ENCODE results near the gene GPANK1. TPM values are rescaled to one million over a fixed set of nuclear protein-coding genes. Genes with fewer than 3 reads are reported as not detected.

GPANK1 gene
- total and polyA plus RNA-seq, 2 of the 13 experiments (the other 11 are each of a cell fraction or from before 2014, with no cell fraction given), result 15.4 to 22.8 TPM

DNA sequence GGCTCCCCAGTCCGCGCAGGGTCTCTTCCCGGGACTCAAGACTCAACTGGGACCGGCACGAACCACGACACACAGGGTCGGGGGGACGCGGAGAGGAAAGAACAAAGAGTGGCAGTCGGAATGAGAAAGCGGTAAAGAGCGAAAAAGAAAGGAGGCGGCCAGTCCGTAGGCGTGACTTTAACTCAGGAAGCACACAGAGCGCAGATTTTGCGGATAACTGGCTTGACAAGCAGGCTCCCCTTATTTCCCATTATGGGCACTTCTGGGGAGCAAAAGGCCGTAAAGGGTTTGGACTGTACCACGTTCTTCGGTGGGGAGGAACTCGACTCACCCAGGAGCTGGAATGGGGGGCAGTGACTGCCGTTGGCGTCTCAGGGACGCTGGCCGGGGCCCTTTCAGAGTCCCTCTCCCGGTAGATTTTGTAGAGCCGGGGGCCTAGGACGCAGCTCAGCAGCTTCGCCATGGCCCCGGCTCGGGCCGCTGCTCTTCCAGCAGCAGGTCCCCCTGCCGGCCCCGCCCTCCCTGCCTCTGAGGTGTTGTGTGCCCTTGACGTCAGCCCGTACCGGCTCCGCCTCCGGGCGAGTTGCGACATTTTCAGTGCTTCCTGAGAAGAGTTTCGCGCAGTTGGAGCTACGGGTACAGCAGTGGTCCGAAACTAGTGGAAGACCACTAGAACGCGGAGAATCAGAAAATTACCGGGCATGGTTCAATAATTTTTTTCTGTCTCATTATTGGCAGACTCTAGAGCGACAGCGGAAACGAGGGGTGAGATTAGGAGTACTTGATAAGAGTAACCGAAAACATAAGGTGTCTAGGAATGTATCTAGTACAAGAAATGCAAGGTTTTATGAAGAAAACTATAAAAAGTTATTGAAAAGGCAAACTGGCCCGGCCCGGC, 38.3 kb upstream of the GPANK1 start, which contains the start of gene ABHD16A (continued):
- TF ChIP-seq ZNF138 (CRISPR knock-in tag; IDR thresholded peaks at IDR 0.05; ENCODE audit: low read depth) (no peak), ZNF780A (CRISPR knock-in tag; IDR thresholded peaks at IDR 0.05) (no peak), ZNF333 (CRISPR knock-in tag; IDR thresholded peaks at IDR 0.05; ENCODE audit: borderline replicate concordance) (peak; percentile 49; the same call in 1 of the 2 replicates), LCORL (IDR thresholded peaks at IDR 0.05) (no peak), LCORL (CRISPR knock-in tag; IDR thresholded peaks at IDR 0.05) (peak; percentile 76; the same call in 1 of the 2 replicates), ZNF616 (CRISPR knock-in tag; IDR thresholded peaks at IDR 0.05; ENCODE audit: low read depth) (no peak), TAF15 (IDR thresholded peaks at IDR 0.05; ENCODE audit: low read depth, low read length, poor library complexity, severe bottlenecking) (peak; percentile 37), KLF11 (CRISPR knock-in tag; IDR thresholded peaks at IDR 0.05) (no peak; the same call in 1 of the 2 replicates), ZNF34 (CRISPR knock-in tag; IDR thresholded peaks at IDR 0.05; ENCODE audit: borderline replicate concordance) (no peak), TEAD2 (CRISPR knock-in tag; IDR thresholded peaks at IDR 0.05) (no peak), GTF3A (CRISPR knock-in tag; conservative IDR thresholded peaks at IDR 0.05) (no peak), MAFK (conservative IDR thresholded peaks at IDR 0.05 in 1 of 2, IDR thresholded peaks at IDR 0.05 in 1 of 2; ENCODE audit: low read length in 2 of 2) (0 out of 4 replicates have a peak, but pooled peaks of 1 of the 2 experiments have one; percentile 5)
- TF ChIP-seq, protein P1, sequence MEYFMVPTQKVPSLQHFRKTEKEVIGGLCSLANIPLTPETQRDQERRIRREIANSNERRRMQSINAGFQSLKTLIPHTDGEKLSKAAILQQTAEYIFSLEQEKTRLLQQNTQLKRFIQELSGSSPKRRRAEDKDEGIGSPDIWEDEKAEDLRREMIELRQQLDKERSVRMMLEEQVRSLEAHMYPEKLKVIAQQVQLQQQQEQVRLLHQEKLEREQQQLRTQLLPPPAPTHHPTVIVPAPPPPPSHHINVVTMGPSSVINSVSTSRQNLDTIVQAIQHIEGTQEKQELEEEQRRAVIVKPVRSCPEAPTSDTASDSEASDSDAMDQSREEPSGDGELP (IDR thresholded peaks at IDR 0.05; ENCODE audit: borderline replicate concordance, low read depth), result peak; percentile 63
- TF ChIP-seq, protein P2, sequence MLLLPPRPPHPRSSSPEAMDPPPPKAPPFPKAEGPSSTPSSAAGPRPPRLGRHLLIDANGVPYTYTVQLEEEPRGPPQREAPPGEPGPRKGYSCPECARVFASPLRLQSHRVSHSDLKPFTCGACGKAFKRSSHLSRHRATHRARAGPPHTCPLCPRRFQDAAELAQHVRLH (CRISPR knock-in tag; IDR thresholded peaks at IDR 0.05; ENCODE audit: borderline replicate concordance, low read depth), result peak; percentile 81; the same call in 1 of the 2 replicates
- TF ChIP-seq, protein P3, sequence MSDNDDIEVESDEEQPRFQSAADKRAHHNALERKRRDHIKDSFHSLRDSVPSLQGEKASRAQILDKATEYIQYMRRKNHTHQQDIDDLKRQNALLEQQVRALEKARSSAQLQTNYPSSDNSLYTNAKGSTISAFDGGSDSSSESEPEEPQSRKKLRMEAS (IDR thresholded peaks at IDR 0.05), result peak; percentile 41
- TF ChIP-seq, protein P4, sequence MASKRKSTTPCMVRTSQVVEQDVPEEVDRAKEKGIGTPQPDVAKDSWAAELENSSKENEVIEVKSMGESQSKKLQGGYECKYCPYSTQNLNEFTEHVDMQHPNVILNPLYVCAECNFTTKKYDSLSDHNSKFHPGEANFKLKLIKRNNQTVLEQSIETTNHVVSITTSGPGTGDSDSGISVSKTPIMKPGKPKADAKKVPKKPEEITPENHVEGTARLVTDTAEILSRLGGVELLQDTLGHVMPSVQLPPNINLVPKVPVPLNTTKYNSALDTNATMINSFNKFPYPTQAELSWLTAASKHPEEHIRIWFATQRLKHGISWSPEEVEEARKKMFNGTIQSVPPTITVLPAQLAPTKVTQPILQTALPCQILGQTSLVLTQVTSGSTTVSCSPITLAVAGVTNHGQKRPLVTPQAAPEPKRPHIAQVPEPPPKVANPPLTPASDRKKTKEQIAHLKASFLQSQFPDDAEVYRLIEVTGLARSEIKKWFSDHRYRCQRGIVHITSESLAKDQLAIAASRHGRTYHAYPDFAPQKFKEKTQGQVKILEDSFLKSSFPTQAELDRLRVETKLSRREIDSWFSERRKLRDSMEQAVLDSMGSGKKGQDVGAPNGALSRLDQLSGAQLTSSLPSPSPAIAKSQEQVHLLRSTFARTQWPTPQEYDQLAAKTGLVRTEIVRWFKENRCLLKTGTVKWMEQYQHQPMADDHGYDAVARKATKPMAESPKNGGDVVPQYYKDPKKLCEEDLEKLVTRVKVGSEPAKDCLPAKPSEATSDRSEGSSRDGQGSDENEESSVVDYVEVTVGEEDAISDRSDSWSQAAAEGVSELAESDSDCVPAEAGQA (IDR thresholded peaks at IDR 0.05; ENCODE audit: low read depth), result peak; percentile 85
- TF ChIP-seq, protein P4 (CRISPR knock-in tag; IDR thresholded peaks at IDR 0.05; ENCODE audit: borderline replicate concordance), result no peak
- TF ChIP-seq, protein P5, sequence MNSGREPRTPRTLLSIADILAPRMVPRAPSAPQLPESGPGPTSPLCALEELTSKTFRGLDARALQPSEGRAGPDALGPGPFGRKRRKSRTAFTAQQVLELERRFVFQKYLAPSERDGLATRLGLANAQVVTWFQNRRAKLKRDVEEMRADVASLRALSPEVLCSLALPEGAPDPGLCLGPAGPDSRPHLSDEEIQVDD (CRISPR knock-in tag; IDR thresholded peaks at IDR 0.05; ENCODE audit: borderline replicate concordance), result no peak
- TF ChIP-seq, protein P6, sequence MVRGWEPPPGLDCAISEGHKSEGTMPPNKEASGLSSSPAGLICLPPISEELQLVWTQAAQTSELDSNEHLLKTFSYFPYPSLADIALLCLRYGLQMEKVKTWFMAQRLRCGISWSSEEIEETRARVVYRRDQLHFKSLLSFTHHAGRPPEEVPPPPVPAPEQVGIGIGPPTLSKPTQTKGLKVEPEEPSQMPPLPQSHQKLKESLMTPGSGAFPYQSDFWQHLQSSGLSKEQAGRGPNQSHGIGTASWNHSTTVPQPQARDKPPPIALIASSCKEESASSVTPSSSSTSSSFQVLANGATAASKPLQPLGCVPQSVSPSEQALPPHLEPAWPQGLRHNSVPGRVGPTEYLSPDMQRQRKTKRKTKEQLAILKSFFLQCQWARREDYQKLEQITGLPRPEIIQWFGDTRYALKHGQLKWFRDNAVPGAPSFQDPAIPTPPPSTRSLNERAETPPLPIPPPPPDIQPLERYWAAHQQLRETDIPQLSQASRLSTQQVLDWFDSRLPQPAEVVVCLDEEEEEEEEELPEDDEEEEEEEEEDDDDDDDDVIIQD (CRISPR knock-in tag; IDR thresholded peaks at IDR 0.05; ENCODE audit: low read depth), result 0 out of 2 replicates have a peak, but pooled peaks have one; percentile 72

Data from HepG2 (cell line).